Peyer's patch (tissue), 4 donors: ENCODE results near the gene PTPN12.

ENCODE experiments used
- CTCF ChIP-seq, 6 experiments: fragments of 450-650 bp in 4 of 6; fragments of 200-600 bp in 2 of 6; sonication (generic) in 1 of 6; IDR thresholded peaks; one replicate each; pipeline ENCODE4 v1.5.1; 2017 to 2019; ENCODE audit warnings: antibody characterized with exemption in 6 of 6, mild to moderate bottlenecking in 3 of 6, moderate library complexity in 1 of 6
- POLR2A ChIP-seq, 2 donors: fragments of 450-650 bp; IDR thresholded peaks; one replicate each; pipeline ENCODE4 v1.5.1; 2017; ENCODE audit warnings: antibody characterized with exemption in 2 of 2, mild to moderate bottlenecking in 2 of 2, moderate library complexity in 2 of 2

GRCh38 chr7:77648742-77649338 lies 111.7 kb downstream of the PTPN12 start:
- no peak for TF ChIP-seq POLR2A (IDR thresholded peaks at IDR 0.05)
- no peak for TF ChIP-seq CTCF (IDR thresholded peaks at IDR 0.05)
